Fibroblast of the conjunctiva (primary cell): ENCODE measurements around the gene CHAF1A.

ENCODE experiments used
- DNase-seq: peaks from one replicate; pipeline ENCODE4 v3.0.0-alpha.2; 2010; ENCODE audit warnings: low read depth

CHAF1A gene

GRCh38 chr19:4442819-4443146, 40.3 kb downstream of the CHAF1A start:
- DNase-seq, result no peak

- DNase-seq, result no peak
Observed at GRCh38 chr19:4443188-4443587, 40.7 kb downstream of the CHAF1A start.

GRCh38 chr19:4443966-4444764, 41.7 kb downstream of the CHAF1A start:
- no peak for DNase-seq

GRCh38 chr19:4444765-4445741, 42.6 kb downstream of the CHAF1A start:
- no peak for DNase-seq

- no peak for DNase-seq
Observed at GRCh38 chr19:4445963-4446703, 43.7 kb downstream of the CHAF1A start.

GRCh38 chr19:4446704-4447200, 44.3 kb downstream of the CHAF1A start:
- DNase-seq, result no peak

- DNase-seq, result no peak
Observed at GRCh38 chr19:4447327-4448146, 45.1 kb downstream of the CHAF1A start.

- DNase-seq, result no peak
Observed at GRCh38 chr19:4448147-4448985, 45.9 kb downstream of the CHAF1A start.

GRCh38 chr19:4449022-4449638, 46.7 kb downstream of the CHAF1A start:
- no peak for DNase-seq

- DNase-seq, result no peak
Observed at GRCh38 chr19:4449639-4450028, 47.2 kb downstream of the CHAF1A start.

- DNase-seq, result no peak
Observed at GRCh38 chr19:4452230-4452990, 50.0 kb downstream of the CHAF1A start.

GRCh38 chr19:4453232-4454179, 51.1 kb downstream of the CHAF1A start:
- DNase-seq, result no peak

GRCh38 chr19:4454747-4455718, 52.6 kb downstream of the CHAF1A start:
- peak; percentile 84 for DNase-seq

GRCh38 chr19:4455719-4456475, 53.5 kb downstream of the CHAF1A start:
- peak; percentile 78 for DNase-seq

GRCh38 chr19:4456476-4456842, 54.0 kb downstream of the CHAF1A start:
- peak; percentile 36 for DNase-seq
